CD4-positive, alpha-beta T cell treated with Interleukin-21 for 1 hour (primary cell): ENCODE measurements around the gene CDH13.

Experiments
- DNase-seq: peaks from one replicate; pipeline ENCODE4 v3.0.0-alpha.2; 2020

The CDH13 gene

DNA sequence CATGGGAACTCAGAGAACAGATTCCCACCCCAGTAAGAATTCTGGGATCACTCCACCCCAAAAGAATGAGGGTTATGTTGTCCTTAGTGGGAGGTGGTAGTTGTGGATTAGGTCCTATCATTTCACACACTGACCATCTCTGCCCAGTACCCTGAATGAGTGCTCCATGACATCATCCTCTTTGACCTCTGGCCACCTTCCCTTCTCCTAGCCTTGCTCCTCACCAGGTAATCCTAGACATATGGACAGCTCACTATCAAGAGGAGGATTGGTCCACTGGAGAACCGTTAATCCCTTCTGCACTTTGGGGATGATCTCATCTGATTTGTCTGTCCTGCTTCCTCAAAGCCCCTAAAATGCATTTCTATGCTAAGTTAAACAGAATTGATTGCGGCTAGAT is 642.8 kb downstream of the CDH13 start:
- DNase-seq = no peak

DNA sequence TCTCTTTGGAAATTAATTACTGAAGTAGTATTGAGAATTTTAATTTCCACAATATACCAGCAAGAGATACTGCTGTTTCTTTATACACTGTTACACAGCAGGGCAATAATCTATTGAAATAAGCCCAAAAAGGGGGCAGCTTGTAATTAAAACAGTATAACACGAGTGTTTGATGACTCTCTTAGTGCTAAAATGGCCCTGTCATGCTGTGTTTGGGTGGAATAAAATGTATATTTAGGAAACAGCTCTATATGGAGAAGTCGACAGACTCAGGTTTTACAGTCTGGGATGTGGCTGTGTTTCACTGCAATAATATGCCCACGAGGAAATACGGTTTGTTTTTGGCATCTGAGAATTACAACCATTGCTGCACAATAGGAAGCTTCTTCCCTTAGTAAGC is 643.3 kb downstream of the CDH13 start:
- no peak for DNase-seq

DNA sequence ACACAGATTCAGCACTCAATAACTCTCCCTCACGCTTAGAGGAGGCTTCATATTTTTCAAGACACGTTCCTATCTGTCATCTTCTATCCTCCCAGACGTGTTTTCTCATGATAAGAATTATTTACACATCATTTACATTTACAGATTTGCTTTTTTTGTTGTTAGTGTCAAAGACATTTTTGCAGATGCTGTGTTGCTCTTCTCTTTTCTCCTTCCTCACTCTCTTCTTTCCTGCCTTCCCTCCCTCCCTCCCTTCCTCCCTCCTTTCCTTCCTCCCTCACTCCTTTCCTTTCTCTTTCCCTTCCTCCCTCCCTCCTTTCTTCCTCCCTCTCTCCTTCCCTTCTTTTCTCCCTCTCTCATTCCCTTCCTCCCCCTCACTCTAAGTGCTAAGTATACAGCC is 643.9 kb downstream of the CDH13 start:
- DNase-seq = no peak

DNA sequence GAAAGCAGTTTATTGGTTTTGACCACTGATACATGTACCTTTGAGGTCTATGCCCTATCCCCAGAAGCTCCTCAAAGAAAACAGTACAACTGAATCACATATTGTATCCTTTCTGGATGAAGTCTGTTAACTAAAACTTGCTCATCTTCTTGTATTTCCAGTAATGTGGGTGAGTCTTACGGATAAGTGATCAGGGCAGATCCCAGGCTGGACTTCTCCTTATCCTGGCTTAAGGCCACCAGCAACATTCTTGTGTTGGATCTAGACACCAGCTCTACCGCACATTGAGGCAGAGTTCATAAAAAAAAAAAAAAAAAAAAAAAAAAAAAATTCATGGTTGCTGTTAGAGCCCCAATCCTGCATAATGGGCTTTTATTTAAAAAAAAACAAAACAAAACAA is 644.4 kb downstream of the CDH13 start:
- no peak for DNase-seq

DNA sequence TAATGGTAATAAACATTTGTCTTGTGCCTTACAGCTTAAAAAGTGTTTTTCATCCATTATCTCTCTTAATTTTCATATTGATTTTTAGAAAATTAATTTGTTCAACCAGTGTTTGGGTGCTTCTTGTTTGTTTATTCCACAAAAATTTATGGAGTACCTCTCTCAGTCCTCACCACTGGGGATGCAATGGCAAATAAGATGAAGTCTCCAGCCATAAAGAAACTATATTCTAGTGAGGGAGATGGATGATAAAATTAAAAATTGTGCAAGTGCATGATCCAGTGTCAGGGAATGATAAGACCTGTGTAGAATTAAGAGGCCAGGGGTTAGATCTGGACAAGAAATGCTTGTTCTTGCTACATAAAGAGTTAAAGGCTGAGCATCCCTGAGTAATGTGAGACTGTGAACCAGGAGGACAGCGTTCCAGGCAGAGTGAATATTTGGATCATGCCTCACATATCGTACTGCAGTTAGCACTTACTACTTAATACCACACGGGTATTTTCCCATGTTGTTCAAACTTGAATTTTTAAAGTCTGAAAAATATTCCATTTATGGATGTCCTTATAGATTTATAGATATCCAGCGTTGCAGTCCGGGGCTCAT is 645.3 kb downstream of the CDH13 start:
- no peak for DNase-seq

DNA sequence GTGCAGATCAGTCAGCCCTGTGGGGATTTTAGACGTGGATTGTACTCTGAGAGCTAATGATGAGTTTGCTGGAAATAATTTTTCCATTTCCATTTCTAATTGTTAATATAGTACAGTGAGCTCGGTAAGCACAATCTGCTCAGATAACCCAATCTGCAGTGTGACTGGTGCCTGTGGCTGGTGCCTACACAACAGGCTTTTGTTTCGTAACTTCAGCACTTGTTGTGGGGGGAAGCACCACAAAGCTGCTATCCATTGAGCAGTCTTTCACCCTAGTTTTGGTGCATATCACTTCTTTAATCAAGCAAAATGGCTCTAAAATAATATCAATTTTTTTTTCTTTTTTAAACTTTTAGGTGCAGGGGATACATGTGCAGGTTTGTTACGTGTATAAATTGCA is 646.1 kb downstream of the CDH13 start:
- DNase-seq = no peak

DNA sequence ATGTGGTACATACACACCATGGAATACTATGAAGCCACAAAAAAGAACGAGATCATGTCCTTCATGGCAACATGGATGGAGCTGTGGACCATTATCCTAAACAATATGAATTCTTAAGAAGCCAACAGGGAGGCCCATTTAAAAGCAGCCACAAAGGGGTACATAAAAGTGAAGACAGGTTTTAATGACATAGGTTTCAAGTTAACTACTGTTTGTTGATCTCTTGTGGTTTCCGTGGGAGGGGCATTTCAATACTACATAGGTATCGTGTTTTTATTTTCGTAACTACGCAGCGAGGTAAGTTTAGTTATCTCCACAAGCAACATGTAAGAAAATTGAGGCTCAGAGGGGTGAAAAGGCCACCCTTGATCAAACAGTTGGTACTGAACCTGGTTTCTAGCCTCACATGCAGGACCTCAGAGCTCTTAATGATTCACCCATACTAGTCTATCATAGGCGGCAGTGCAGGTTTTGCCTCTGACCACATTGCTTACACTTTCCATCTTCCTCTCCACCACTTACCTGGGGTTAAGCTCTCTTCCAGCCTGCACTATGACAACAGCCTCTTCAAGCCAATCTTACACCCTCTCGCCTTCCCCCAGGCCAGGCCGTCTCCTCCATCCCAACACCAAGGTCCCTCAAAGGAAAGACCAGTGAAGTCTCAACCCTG is 646.9 kb downstream of the CDH13 start:
- no peak for DNase-seq

DNA sequence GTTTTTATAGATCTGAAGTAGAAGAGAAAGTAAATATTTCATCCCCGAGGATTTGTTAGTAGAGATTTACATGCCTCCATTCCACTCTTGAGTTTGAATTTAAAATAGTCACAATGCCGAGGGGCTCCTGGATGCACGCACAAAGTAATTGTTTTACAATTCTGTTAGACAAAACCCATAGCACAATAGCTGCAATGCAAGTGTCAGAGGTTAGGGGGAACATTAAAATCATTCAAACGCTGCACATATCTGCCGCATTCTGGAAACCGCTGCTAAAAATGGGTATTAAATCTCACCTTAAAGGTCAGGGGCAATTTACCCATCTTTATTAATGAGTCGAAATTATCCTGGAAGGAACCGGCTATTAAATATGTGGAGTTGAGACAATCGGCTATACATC is 652.5 kb downstream of the CDH13 start:
- no peak for DNase-seq

DNA sequence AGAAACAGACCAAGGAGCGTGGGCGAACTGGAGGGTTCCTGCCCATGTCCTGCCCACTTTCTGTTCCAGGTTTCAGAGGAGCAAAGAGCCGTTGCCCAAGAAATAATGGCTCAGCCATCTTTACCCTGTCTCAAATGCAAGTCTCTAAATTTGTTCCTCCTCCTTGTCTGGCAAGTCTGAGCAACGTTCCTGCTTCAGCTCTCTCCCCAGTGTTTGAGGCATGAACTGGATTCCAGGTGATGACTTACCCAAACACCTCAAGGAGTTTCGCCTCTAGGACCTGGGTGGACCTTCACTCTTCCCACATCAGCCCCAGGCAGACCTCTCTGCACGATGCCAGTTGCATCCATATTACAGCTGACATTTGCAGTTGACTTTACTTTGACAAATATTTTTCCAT is 659.2 kb downstream of the CDH13 start:
- DNase-seq = no peak

DNA sequence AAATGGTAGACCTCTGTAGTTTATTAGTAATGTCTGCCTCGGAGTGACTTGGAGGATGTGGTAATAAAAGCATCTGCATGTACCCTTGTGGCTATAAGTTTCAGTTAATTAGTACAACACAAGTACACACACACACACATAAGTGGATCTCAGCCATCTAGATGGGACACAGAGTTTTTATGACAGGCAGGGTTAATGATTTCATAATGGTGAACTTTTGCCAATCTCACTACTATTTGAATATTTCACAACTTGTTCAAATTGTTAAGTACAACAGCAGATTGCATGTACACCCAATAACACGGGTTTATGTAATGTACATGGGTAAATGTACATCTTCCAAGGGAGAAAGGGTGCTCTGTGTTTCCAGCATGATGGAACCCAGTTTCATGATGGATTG is 669.7 kb downstream of the CDH13 start:
- DNase-seq = no peak

DNA sequence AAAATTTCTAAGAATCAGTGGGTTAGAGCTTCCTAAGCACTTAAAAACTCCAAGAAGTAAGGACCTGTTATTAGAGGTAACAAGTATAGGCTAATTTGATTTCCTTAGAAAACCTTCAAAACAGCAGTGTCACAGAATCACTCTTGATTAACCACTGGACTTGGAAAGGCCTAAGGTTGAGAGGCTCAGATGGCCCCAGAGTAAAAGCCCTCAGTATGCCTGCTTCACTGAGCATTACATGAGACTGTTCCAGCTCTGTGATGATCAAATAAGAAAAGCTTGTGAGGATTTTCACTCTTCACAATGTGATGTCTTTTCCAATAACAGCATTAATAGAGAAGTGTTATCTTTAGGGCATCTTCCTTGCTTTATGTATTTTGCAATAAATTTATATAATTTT is 671.8 kb downstream of the CDH13 start:
- no peak for DNase-seq

DNA sequence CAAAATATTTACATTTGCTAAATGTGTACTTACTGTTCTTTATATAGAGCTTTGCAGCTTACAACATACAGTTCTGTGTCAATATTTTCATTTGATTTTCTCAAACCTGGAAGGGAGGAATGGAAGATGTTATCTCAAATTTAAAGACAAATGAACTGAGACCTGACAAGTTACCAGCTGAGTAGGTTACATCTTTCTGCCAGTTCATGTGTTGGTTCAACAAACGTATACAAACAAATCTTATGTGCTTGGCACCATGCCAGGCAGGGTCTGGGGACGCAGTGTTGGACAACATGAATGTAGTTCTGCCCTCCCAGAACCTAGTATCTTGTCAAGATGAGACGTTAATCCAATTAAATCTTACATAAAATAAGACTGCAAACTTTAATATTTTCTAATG is 673.6 kb downstream of the CDH13 start:
- DNase-seq = no peak

DNA sequence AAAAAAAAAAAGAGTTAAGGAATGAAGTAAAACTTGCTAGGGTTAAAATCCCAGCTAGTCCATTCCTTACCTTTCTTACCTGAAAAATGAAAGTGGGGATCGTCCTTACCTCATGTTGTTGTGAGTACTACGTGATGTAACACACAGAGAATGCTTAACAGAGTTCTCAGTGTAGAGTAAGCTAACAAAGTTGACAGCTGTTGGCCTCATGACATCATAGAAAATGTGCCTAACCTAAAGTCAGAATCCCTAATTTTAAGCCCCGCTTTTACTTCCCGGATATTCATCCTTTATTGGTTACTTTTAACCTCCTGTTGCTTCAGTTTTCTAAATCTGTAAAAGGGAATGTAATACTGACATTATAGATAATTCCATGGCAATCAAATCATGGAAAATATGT is 675.2 kb downstream of the CDH13 start:
- no peak for DNase-seq

DNA sequence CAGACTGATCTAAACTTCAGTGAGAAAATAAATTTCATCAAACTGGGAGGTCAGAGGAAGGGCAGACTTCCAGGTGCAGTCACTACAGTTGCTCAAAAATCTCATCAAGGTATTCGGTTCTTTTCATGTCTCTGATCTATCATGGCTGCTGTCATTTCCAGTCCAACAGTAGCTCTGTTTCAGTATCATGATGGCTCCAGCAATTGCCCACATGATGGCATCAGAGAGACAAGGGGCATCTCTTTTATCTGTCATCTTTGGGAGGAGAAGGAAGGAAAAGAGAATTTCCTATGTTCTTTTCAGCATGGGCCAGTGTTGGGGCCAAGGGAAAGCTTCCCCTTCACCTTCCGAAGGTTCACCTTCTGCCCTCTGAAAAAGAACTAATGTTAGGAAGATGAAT is 676.1 kb downstream of the CDH13 start:
- no peak for DNase-seq

DNA sequence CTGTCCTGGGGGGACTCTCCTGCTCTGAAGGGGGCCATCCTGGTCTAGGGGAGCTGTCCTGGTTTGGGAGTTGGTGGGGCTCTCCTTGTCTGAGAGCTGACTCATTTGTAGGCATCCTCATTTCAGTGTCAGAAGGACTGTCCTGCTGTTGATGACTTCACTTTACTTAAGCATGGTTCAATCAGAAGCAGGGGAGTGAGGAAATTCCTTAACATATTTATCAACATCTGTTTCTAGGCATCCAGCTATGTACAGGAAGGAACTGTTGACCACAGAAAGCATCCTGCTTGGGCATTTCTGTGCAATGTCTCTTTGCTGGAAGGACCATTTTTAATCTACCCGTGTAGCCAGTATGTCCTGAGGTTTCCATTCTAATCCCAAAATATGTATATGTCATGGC is 678.3 kb downstream of the CDH13 start:
- no peak for DNase-seq

DNA sequence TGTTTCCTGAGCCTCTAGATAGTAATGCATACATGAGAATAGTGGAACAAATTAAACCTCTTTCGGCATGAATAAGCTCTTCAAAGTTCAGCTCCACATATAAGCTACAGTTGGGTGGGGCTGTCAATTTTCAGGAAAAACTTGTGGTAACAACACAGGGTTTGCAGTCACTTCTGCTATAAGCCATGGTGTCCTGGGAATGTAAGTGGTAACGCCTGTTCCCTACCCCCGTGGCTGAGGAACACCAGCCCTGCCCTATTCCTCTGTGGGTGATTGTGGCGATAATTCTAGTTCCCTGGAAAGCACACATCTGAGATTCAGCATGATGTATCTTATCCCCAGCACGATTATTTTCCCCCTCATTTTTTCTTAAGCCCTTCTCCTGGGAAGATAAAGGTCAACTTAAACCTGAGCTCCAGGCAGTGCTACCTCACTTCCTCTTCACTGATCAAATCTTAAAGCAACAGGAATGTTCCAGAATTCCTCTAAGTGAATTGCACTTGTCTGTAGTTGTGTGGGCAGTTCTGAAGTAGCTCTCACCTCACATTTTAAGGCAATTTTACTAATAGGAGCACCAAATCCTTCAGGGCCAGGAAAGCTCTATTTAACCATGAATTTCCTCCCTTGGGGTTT is 680.3 kb downstream of the CDH13 start:
- no peak for DNase-seq

DNA sequence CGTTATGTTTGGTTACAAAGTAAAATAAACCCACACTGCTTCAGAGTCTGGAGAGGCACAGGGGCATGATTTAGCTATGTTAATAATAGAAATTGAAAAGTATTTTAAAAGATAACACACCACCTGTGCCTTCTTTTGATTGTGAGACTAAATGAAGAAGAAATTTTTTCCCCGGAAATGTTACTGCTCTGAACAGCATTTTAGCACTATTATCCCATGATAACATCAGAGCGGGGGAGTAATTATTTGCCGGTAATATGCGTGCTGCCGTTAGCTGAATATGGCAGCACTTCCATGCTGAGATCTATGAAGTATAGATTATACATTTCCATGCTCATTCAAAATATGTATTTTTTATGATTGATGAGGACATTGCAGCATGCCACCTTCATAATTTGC is 680.8 kb downstream of the CDH13 start:
- DNase-seq = no peak

DNA sequence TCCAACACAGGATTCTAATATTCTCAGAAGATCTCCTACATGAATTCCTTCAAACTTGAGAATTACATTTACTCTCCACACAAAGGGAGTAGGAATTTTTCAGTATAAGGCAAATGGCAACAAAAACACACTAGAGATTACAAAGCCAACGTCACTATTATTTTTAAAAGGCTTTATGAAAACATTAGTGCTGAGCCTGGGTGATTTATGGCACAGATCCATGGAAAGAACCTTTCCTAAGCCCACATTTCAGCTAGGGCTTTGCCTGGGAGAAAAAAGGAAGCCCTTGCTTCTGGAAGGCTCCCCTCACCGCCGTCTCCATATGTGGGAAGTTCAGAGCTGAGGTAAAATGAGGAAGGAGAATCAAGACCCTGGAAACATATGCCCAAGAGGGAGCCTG is 681.6 kb downstream of the CDH13 start:
- DNase-seq = no peak

DNA sequence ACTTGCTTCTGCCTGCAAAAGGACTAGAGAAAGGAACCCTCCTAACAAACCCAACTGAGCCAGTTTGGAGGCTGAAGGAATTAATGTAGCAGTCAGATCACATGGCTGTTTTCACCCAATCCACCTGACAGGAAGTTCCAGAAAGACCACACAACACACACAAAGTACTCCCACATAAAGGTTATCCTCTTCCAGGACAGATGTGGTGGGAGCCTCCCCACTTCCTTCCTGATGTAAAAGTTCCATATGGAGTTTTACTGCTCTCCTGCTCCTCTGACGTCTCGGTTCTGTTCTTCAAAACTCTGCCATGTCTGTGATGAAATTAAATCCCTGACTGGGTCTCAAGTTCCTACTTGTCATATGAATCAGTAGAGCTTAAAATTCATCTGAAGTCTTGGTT is 684.0 kb downstream of the CDH13 start:
- no peak for DNase-seq

DNA sequence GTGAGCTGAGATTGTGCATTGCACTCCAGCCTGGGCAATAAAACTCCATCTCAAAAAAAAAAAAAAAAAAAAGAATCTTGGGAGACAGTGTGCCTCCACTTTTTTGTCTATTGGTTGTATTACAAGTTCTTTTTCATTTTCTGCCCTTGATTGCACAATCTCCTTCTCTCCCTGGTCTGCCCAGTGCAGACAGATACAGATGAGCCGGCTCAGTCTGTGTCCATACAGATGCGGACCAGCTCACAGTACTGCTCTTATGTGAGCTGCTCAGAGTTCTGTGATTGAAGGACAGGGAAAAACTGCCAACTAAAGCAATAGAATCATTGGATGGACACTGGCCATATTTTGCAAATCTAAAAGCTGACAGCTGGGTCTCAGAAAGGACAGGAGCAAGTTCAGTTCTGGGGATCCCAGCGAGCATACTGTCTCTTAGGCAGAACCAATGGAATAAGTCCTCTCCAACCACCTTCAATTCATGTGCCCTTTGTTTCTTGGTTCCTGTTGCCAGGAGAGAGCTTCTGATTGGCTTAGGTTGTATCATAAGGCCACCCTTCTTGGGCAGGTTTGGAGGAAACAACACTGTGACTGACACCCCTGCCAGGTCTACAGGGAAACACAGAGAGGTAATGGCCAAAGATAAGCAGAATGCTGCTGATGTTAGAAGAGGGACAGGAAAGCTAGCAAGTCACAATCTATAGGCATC is 685.4 kb downstream of the CDH13 start:
- no peak for DNase-seq

DNA sequence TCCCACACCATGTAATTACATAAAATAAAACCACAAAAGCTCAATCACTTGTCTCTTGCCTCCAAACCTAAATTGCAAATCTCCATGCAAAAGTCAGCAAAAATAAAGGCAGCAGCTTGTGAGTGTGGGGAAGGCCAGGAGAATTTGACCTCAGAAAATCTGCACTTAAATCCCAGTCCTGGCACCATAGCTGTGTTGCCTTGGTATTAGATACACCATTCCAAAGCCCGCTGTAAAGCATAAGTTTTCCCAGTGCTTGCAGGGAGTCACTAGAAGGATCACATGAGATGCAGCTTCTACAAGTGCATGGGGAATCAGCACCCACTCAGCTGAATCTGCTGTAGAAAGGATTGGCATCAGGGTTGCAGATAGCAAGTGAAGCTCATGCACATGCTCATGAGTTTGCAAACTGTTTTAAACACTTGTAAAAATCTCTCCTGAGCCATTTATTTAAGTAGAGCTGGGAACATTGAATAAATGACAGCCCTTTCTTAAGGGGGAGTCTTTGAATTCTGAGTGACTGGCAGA is 686.0 kb downstream of the CDH13 start:
- no peak for DNase-seq

DNA sequence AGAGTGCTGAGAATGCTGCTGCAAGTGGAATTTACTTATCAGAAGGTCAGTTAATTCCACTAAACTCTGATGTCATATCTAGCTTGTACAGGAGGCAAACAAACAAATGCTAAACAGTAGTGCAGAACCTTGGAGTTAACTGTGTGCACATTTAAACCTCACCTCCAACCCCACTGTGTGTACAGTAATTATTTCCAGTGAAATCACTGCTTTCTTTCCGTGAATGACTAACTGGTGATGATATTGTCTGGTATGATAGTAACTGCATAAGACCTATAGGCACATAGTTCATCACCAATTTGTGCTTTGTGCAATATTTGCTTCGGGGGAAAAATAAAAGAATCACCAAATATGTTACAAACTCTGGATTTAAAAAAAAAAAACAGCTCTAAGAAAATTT is 688.5 kb downstream of the CDH13 start:
- DNase-seq = no peak

DNA sequence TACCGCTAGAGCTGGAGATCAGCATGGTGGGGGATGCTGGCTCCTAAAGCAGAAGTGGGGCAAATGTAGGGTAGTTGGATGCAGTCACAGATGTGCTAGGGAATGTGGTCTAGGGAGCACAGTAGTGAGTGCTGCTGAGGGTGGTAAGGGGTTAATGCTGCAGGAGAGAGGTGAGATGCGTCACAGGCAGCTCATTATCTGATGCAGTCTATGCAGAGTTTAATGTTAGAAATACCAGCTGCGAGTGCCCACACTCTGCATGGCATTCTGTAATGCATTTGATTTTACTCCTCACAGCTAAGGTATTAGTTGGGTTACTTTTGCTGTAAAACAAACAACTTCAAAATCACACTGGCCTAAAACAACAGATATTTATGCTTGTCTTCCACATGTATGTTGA is 689.7 kb downstream of the CDH13 start:
- DNase-seq = no peak

DNA sequence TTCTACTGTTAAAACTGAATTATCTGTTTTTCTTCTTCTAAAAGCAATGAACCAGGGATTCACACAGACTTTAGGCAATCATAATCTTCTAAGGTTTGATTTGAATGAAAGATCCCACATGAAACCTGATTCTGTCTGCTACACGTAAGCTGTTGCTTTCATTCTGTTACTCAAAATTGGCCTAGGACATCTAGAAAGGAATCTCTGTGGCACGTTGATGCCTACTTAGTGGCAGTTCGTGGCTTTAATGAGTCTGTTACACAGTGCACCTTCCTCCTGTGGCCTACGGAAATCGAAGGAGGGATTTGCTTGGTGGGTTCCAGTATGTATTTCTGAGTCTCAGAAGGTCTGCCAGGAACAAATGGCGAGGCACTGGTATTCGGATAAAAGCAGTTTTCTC is 691.6 kb downstream of the CDH13 start:
- no peak for DNase-seq
